SKM-1 treated with dmso at 0.1 percent for 144 hours (cell line): ENCODE measurements around the gene ATXN7L2.
"Not testable (repeated sequence)": the region's sequence is repeated elsewhere in the genome, so short reads cannot be mapped to it uniquely, and the experiment has no call there.

Experiments used
- DNase-seq: peaks from one replicate; lab custom pipeline; 2025; ENCODE audit not compliant: unreplicated experiment; lab: John Stamatoyannopoulos, UW

The ATXN7L2 gene, protein sequence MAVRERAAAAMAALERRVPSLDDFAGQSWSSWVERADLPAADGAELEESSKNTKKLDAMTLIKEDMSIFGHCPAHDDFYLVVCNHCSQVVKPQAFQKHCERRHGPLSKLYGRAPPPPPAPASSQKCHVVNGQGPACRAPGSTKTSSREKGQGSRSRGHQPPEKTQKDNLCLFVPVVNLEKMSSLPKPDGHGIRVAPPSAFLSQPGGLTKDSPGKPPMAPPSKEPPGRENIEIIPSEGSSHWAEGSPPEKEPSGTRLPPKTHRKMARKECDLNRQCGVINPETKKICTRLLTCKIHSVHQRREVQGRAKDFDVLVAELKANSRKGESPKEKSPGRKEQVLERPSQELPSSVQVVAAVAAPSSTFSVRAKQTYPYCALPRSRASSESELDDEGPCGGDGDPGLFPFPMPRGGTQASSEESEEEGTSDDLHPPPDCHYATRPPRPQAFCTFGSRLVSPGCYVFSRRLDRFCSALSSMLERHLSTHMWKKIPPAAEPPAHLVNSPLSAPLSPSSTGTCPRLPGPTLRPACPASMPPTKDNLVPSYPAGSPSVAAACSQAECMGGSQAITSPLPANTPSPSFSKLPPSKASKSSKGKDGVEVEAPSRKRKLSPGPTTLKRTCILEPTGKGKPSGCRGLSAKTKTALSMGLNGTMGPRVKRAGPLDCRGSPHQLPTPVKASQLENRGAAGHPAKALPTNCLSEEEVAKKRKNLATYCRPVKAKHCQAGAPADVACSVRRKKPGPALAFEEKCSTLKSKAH

GRCh38 chr1:109483672-109484518, at the start of gene ATXN7L2:
Gene ATXN7L2 (plus strand): TSS chr1:109483905. CDS start chr1:109483954, 49 bp downstream.
- peak; percentile 87 for DNase-seq

DNA sequence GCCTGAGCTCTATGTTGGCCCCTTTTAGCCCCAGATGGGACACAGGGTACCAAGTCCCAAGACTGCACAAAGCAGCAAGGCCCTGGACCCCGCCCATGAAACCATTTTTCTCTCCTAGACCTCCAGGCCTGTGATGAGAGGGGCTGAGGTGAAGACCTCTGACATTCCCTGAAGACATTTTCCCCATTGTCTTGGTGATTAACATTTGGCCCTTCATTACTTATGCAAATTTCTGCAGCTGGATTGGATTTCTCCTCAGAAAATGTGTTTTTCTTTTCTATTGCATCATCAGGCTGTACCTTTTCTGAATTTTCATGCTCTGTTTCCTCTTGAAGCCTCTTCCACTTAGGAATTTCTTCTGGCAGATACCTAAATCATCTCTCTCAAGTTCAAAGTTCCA, 49.2 kb upstream of the ATXN7L2 start:
- no peak for DNase-seq

GRCh38 chr1:109438798-109439297, 44.9 kb upstream of the ATXN7L2 start:
- no peak for DNase-seq

GRCh38 chr1:109441069-109441468, 42.6 kb upstream of the ATXN7L2 start:
- no peak for DNase-seq

DNA sequence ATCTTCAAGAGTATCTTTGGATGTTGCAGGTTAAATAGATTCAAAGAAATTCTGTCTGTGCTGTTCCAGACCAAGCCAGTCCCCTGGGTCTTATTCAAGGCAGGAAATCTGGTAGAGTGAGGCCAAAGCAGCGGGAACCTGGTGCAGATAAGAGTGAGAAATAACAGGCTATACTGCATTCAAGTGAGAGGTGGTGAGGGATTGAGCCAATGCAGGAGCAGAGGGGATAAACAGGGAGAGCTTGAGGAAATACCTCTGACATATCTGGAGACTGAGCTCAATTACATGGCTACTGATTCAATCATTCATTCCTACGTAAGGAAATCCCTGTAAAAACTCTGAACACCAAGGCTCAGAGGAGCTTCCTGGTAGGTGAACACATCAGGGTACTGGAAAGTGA, 40.2 kb upstream of the ATXN7L2 start:
- DNase-seq = no peak

GRCh38 chr1:109444346-109444745, 39.4 kb upstream of the ATXN7L2 start:
- no peak for DNase-seq

DNA sequence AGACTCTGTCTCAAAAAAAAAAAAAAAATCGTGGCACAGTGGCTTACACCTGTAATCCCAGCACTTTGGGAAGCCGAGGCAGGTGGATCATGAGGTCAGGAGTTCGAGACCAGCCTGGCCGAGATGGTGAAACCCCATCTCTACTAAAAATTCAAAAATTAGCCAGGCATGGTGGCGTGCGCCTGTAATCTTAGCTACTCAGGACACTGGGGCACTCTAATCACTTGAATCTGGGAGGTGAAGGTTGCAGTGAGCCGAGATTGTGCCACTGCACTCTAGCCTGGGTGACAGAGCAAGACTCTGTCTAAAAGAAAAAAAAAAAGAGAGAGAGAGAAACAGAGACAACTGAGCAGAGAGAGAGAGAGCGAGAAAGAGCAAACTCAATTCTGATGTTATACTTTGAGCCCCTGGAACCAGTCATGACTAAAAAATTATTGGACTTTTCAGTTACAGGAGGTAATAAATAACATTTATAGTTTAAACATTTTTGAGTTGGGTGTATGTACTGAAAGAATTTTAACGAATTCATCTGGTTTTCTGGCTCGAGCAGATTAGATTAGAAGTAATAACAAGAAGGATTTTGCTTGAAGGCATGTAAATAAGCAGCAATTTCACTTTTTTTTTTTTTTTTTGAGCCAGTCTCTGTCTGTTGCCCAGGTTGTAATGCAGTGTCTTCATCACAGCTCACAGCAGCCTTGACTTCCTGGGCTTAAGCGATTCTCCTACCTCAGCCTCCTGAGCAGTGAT, 37.6 kb upstream of the ATXN7L2 start:
- DNase-seq = not testable (repeated sequence)

- DNase-seq = no peak
These were observed 36.2 kb upstream of the ATXN7L2 start for GRCh38 chr1:109447524-109447923.

DNA sequence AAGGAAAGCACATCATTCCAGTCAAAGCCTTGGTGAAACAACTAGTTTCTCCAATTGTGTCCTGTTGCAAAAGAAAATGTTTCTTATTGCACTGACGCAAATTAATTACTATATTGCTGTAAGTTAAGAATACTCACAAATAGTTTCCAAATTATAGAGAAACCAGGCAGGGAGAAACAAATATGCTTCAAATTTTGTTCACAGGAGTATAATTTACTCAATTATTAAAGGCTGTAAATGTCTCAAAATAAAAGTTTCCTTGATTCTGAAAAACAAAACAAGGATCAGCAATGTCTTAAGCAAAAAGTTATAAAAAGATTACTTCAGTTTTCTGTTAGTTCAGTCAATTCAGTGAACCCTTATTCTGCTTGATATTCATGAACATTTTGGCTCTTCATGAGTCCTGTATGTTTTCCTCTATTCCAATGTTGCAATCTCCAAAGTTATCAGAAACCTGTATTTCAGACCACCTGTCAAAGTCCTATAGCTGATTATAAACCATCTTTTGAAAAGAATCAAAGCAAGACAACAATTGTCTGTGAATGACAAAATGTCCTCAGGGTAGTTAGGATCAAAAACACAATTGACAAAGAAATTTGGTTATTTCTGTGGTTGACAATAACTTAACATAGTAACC, 29.1 kb upstream of the ATXN7L2 start:
- DNase-seq = no peak

DNA sequence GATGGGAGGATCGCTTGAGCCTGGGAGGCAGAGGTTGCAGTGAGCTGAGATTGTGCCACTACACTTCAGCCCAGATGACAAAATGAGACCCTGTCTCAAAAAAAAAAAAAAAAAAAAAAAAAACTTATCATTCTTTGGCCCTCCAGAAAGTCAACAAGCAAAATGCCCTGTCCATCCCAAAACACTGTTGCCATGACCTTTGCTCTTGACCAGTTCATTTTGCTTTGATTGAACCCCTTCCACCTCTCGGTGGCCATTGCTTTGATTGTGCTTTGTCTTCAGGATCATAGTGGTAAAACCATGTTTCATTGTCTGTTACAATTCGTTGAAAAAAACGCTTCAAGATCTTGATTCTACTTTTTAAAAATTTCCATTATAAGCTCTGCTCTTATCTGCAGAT, 25.9 kb upstream of the ATXN7L2 start:
- DNase-seq = no peak

DNA sequence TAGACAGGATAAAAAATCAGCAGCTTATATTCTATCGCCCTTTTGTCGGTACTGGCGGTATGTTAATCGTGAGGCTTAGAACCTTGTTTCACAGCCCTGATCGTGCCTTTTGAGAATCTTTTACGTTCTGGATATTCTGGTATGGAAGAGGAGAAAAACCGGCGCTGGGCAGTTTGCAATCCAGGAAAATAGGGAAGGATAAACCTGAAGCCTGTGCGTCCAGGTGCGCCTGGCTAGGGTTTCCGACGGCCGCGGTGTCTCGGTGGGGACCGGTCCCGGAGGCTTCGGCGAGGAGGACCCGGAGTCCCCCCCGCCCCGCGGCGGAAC, 17.6 kb upstream of the ATXN7L2 start:
- no peak for DNase-seq

GRCh38 chr1:109466452-109467300, 17.0 kb upstream of the ATXN7L2 start, which contains the start of gene SYPL2:
Gene SYPL2 (plus strand): TSS chr1:109466546. CDS start chr1:109466844, 298 bp downstream.
- no peak for DNase-seq

- no peak for DNase-seq
These were observed 16.4 kb upstream of the ATXN7L2 start for GRCh38 chr1:109467301-109467777.

DNA sequence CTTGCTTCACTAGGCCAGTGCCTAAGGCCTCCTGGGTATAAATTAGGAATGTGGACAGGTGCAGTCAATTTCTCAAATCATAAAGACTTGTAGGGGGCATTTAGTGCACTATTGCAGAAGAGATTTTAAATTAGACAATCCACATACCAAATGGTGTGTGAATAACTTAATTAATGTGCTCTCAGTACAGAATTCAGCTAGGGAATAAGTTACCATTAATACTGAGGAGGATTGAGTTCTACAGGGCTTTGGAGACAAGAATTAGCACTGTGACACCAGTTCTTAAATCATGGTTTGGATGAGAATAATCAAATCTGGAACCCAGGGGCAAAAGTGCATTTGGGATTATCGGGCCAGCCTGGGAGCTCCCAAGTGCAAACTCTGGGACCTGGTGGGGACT, 15.6 kb upstream of the ATXN7L2 start:
- DNase-seq = no peak

DNA sequence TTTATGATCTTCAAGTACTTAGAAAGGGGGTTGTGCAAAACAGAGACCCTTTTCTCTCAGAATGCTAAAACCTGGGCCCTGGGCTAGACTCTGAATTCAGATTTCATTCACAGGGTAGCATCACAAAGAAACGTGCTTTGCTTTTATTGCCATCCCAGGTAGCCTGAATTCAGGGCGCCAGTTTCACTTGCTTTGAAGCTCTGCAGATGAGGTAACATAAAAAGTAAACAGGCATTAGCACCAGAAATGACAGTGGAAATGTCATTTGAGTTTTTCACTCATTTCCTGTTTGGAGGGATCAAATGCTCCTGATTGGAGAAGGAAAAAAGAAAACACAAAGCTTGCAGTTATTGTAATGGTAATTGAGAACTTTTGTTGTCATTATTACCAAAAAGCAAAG, 14.8 kb upstream of the ATXN7L2 start:
- DNase-seq = no peak

DNA sequence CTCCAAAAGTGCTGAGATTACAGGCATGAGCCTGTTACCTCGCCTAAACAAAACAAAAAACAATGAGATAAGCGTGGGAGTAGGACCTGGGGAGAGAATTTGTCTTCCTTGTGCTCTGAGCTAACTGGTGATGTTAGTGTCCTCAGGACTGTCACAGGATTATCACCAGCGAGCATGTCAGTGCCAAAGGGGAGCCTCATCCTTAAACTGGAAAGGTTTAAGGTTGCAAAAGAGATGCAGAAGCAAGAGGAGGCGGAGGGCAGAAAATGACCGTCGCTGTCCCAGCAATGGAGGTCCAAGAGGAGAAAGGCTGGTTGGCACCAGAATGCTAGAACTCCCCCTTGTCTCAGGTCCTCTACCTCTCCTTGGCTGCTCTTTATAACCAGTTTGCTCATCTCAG, 13.5 kb upstream of the ATXN7L2 start:
- DNase-seq = no peak

- no peak for DNase-seq
These were observed 10.9 kb upstream of the ATXN7L2 start for GRCh38 chr1:109472779-109473178.

DNA sequence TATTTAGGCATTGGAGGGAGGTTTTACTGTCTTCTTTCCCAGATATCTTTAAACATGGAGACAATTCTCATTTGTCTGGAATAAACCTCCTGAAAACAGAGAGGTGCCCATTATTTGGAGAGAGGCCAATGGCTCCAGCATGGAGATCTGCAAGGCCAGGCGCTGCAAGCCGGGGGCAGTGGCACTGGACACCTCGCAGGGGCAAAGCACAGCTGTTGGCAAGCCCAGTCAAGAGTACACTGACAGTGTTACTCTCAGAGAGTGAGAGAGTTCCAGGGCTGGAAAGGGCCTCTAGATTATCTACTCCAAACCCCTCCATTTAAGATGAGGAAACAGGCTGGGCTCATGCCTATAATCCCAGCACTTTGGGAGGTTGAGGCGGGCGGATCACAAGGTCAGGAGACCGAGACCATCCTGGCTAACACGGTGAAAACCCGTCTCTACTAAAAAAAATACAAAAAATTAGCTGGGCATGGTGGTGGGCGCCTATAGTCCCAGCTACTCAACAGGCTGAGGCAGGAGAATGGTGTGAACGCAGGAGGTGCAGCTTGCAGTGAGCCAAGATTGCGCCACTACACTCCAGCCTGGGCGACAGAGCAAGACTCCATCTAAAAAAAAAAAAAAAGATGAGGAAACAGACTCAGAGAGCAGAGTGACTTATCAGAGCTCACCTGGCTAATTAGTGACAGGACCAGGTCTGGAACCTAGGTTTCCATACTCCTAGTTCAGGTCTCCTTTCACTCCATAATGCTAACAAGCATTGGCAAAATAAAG, 10.2 kb upstream of the ATXN7L2 start:
- not testable (repeated sequence) for DNase-seq
